CD4-positive, alpha-beta T cell treated with Interleukin-15 for 4 hours (primary cell): ENCODE measurements around the gene NMRK2.

ENCODE experiments used
- DNase-seq: peaks from one replicate; pipeline ENCODE4 v3.0.0-alpha.2; 2020; ENCODE audit warnings: low spot score

Gene NMRK2

GRCh38 chr19:3981736-3982681, 49.1 kb downstream of the NMRK2 start:
- no peak for DNase-seq

- no peak for DNase-seq
These were observed 50.1 kb downstream of the NMRK2 start for GRCh38 chr19:3982701-3983541.

GRCh38 chr19:3983542-3983914, 50.7 kb downstream of the NMRK2 start:
- DNase-seq: no peak

GRCh38 chr19:3983936-3984583, 51.2 kb downstream of the NMRK2 start:
- no peak for DNase-seq

GRCh38 chr19:3984584-3984907, 51.7 kb downstream of the NMRK2 start:
- peak; percentile 11 for DNase-seq

- DNase-seq: peak; percentile 92
These were observed 52.2 kb downstream of the NMRK2 start, which contains the start of gene EEF2 for GRCh38 chr19:3984908-3985642. Gene EEF2 (minus strand): TSS chr19:3985463. CDS start chr19:3985380, 83 bp downstream.

- no peak for DNase-seq
These were observed 52.9 kb downstream of the NMRK2 start for GRCh38 chr19:3985643-3986259.

GRCh38 chr19:3986260-3987041, 53.6 kb downstream of the NMRK2 start:
- peak; percentile 80 for DNase-seq

- peak; percentile 89 for DNase-seq
These were observed 54.9 kb downstream of the NMRK2 start for GRCh38 chr19:3987619-3988371.

- no peak for DNase-seq
These were observed 57.9 kb downstream of the NMRK2 start for GRCh38 chr19:3990815-3991117.
